Ishikawa (cell line): ENCODE results near the gene PPIG.

Source experiments
- CEBPB ChIP-seq: IDR thresholded peaks from 2 replicates; pipeline ENCODE4 v1.6.1; 2012
- EGR1 ChIP-seq: IDR thresholded peaks from 2 replicates; pipeline ENCODE4 v1.6.1; 2012
- EP300 ChIP-seq: IDR thresholded peaks from 2 replicates; pipeline ENCODE4 v1.6.1; 2012; ENCODE audit warnings: borderline replicate concordance
- FOXM1 ChIP-seq: IDR thresholded peaks from 2 replicates; pipeline ENCODE4 v1.6.1; 2012; ENCODE audit warnings: low read depth, borderline replicate concordance
- MAX ChIP-seq: IDR thresholded peaks from 2 replicates; pipeline ENCODE4 v1.6.1; 2012
- NFIC ChIP-seq: IDR thresholded peaks from 2 replicates; pipeline ENCODE4 v1.6.1; 2012
- RAD21 ChIP-seq: IDR thresholded peaks from 2 replicates; pipeline ENCODE4 v1.6.1; 2012; ENCODE audit warnings: low read depth
- REST ChIP-seq: IDR thresholded peaks from 2 replicates; pipeline ENCODE4 v1.6.1; 2012; ENCODE audit warnings: low read depth, mild to moderate bottlenecking
- TAF1 ChIP-seq: IDR thresholded peaks from 2 replicates; pipeline ENCODE4 v1.6.1; 2012; ENCODE audit warnings: low read depth, mild to moderate bottlenecking
- TEAD4 ChIP-seq: IDR thresholded peaks from 2 replicates; pipeline ENCODE4 v1.6.1; 2012
- USF1 ChIP-seq: IDR thresholded peaks from 2 replicates; pipeline ENCODE4 v1.6.1; 2012
- YY1 ChIP-seq: IDR thresholded peaks from 2 replicates; pipeline ENCODE4 v1.6.1; 2012; ENCODE audit warnings: low read depth

- TF ChIP-seq REST (no peak), YY1 (no peak), USF1 (no peak), EP300 (no peak), TEAD4 (no peak), EGR1 (no peak), MAX (no peak), NFIC (no peak), TAF1 (no peak), FOXM1 (no peak), CEBPB (no peak), RAD21 (no peak)
These were observed 15.4 kb downstream of the PPIG start for GRCh38 chr2:169599568-169599967.
